HG03521 (cell line): ENCODE results near the gene KLHL10.
A peak's percentile ranks its signal among the peaks of the same experiment; 100 is the strongest.
"Not testable (repeated sequence)": the region's sequence is repeated elsewhere in the genome, so short reads cannot be mapped to it uniquely, and the experiment has no call there.

Experiments
- ATAC-seq: cut with Tn5 transposase; IDR thresholded peaks from one replicate; pipeline ENCODE4 v1.9.1; 2021; ENCODE audit warnings: mild to moderate bottlenecking, moderate library complexity; ENCODE audit not compliant: unreplicated experiment

Gene KLHL10

GRCh38 chr17:41813152-41813680 is 24.4 kb upstream of the KLHL10 start:
- ATAC-seq: no peak

GRCh38 chr17:41813699-41814124 is 23.9 kb upstream of the KLHL10 start:
- no peak for ATAC-seq

DNA sequence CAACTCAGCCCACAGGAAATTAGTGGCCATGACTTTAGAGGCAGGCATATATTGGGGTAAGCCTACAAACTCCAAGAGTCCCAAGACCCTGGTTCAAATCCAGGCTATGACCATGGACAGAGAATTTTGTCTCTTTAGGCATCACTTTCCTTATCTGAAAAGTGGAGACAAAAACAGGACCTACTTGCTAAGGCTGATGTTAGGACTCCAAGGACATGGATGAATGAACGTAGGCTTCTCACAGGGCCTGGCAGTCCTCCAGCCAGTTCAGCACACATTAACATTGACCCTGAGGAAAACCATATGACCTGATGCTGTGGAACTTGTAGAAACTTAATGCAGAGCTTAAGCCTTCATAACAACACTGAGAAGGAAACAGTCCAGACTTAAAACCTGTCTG is 23.4 kb upstream of the KLHL10 start:
- no peak for ATAC-seq

DNA sequence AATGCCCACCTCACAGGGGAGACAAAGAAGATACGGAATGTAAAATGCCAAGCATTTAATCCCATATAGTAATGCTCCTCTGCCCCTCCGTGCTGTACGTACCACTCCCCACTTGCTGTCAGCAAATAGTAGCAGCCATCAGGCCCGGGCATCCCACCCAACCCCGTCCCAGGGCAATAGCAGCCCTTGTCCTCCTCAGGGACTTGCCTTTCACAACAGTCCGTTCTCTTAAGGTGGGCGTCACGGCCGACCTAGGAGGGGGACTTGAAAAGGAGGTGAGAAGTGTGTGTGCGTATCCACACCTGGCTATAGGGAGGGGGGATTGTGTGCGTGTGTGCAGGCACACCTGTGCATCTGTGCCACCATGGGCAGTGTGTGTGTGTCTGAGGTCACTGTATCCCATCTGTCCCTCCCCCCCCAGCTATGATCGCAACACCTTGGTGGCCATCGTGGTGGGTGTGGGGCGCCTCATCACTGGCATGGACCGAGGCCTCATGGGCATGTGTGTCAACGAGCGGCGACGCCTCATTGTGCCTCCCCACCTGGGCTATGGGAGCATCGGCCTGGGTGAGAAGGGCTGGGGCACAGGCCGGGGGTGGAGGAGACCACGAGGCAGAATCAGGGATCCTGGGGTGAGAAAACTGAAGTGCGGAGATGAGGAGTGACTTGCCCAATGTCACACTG is 20.8 kb upstream of the KLHL10 start:
- ATAC-seq: no peak

DNA sequence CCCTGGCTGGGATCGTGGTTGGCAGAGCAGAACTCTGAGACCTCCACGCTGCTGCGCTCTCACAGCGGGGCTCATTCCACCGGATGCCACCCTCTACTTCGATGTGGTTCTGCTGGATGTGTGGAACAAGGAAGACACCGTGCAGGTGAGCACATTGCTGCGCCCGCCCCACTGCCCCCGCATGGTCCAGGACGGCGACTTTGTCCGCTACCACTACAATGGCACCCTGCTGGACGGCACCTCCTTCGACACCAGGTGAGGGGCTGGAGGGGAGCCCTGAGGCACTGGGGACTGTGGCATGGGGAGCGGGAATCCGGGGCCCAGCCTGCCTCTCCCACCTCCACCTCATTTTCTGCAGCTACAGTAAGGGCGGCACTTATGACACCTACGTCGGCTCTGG is 19.6 kb upstream of the KLHL10 start:
- ATAC-seq: no peak

DNA sequence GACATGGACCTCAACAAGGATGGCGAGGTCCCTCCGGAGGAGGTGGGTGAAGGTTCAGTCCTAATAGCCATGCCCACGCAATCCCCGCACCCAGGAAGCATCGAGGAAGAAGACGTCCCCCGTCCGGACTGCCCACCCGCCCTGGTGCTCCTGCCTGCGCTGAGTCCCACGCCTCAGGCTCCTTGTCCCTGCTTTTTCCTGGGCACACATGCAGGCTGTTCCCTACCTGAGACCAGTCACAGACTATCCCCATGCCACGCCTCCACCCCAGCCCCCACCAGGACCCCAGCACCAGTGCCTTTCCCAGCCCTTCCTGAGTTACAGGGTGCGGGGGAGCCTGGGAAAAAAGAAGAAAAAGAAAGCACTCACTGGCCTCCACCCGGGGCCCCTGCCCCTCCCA is 15.8 kb upstream of the KLHL10 start:
- ATAC-seq: no peak

DNA sequence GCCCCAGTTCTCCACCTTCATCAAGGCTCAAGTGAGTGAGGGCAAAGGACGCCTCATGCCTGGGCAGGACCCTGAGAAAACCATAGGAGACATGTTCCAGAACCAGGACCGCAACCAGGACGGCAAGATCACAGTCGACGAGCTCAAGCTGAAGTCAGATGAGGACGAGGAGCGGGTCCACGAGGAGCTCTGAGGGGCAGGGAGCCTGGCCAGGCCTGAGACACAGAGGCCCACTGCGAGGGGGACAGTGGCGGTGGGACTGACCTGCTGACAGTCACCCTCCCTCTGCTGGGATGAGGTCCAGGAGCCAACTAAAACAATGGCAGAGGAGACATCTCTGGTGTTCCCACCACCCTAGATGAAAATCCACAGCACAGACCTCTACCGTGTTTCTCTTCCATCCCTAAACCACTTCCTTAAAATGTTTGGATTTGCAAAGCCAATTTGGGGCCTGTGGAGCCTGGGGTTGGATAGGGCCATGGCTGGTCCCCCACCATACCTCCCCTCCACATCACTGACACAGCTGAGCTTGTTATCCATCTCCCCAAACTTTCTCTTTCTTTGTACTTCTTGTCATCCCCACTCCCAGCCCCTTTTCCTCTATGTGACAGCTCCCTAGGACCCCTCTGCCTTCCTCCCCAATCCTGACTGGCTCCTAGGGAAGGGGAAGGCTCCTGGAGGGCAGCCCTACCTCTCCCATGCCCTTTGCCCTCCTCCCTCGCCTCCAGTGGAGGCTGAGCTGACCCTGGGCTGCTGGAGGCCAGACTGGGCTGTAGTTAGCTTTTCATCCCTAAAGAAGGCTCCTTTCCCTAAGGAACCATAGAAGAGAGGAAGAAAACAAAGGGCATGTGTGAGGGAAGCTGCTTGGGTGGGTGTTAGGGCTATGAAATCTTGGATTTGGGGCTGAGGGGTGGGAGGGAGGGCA is 15.1 kb upstream of the KLHL10 start:
- ATAC-seq: no peak

- ATAC-seq: no peak
Measured at GRCh38 chr17:41823141-41823524, 14.5 kb upstream of the KLHL10 start.

DNA sequence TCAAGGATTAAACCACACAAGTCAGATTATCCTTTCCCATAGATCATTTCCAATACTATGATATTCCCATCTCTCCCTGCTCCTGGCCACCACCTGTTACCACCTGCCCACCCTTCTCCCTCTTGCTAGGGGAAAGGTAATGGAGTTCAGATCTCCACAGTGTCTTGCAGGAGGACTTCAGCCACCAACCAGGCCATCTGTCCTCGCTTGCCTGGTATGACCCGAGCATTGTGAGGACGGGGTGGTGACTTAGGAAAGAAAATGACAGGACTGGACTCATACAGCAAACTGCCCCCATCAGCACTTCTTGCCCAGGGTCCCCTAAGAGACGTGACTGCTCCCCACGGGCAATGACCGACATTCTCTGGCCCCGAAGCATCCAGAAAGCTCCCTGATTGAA is 14.0 kb upstream of the KLHL10 start:
- ATAC-seq: no peak

GRCh38 chr17:41824086-41824485 is 13.5 kb upstream of the KLHL10 start:
- no peak for ATAC-seq

DNA sequence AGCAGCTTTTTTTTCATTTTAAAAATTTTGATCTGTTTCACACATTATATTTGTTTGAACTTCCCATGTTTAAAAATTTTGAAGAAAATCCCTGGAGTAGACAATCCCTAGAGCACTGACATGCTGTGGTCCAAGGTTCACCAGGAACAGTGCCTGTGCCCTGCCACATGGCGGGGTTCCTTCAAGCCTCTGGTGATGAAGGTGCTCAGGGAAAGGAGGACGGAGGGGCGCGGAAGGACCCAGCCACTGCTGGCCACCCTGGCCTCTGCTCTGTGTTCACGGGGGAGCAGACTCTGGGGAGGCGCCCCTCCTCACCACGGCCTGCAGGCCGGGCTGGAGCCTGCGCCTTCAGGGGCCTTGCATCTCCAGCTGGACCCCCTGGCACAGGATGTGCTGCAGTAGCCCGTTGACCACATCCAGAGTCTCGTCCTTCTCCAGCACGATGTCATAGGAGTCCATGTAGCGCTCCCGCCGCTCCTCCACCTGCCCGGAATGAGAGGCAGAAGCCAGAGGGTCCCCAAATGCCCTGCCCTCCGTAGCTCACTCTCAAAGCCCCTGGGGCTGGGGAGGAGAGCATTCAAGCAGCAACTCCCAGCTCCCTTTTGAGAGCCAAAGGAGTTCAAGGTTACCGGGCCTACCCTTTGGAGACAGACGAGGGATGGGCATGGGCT is 12.3 kb upstream of the KLHL10 start:
- ATAC-seq: no peak

DNA sequence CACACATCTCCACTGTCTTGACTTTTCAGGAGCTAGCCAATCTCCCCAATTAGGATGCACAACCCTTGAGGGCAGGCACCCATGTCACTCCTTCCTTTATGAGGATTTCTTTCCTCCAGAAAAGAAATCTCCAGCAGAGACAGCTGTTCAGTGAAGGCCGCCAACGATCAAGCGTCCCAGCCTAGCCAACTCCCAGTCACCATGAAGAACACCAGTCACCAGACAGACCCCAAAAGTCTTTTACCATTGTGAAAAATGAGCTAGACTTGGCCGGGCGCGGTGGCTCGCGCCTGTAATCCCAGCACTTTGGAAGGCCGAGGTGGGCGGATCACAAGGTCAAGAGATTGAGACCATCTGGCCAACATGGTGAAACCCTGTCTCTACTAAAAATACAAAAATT is 7.7 kb upstream of the KLHL10 start:
- not testable (repeated sequence) for ATAC-seq

GRCh38 chr17:41835214-41835799 is 2.3 kb upstream of the KLHL10 start:
- peak; percentile 28 for ATAC-seq

- ATAC-seq: peak; percentile 76
Measured at GRCh38 chr17:41835800-41836549, 1.6 kb upstream of the KLHL10 start, which contains the start of gene NT5C3B. Gene NT5C3B (minus strand): TSS chr17:41836232. CDS start chr17:41836193, 39 bp downstream.

DNA sequence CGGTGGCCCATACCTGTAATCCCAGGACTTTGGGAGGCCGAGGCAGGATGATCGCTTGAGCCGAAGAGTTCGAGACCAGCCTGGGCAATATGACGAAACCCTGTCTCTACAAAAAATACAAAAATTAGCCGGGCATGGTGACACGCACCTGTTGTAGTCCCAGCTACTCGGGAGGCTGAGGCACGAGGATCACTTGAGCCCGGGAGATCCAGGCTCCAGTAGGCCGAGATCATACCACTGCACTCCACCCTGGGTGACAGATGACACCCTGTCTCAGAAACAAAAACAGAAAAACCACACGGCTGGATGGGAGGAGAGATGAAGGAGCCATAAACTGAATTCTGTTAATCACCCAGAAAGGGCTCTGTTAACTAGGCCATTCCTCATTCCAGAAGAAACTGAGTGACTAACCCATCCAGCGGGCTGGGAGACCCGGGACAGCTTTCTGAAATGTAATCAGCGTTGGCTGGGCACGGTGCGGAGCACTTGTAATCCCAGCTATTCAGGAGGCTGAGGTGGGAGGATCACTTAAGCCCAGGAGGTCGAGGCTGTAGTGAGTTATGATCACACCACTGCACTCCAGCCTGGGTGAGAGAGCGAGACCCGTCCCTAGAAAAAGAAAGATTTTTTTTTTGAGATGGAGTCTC is 952 bp upstream of the KLHL10 start:
- ATAC-seq: no peak

- not testable (repeated sequence) for ATAC-seq
Measured at GRCh38 chr17:41839448-41839847, 1.8 kb downstream of the KLHL10 start.

GRCh38 chr17:41840781-41841180 is 3.2 kb downstream of the KLHL10 start:
- ATAC-seq: not testable (repeated sequence)

DNA sequence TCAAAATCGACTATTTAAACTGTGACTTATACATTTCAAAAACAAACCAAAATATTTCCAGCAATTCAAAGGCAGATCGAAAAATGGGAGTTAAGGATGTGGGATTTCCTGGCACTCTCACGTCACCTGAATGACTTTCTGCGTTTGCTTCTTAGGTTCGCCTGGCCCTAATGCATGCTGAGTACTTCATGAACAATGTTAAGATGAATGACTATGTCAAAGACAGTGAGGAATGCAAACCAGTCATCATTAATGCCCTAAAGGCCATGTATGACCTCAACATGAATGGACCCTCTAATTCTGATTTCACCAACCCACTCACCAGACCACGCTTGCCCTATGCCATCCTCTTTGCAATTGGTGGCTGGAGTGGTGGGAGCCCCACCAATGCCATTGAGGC is 7.3 kb downstream of the KLHL10 start:
- no peak for ATAC-seq

- no peak for ATAC-seq
Measured at GRCh38 chr17:41848788-41849187, 11.2 kb downstream of the KLHL10 start.
